Mesenteric fat pad (tissue), 1 donor: ENCODE data around the gene EIF4E2. TPM values are rescaled to one million over a fixed set of nuclear protein-coding genes. Genes with fewer than 3 reads are reported as not detected.
A peak's percentile ranks its signal among the peaks of the same experiment; 100 is the strongest.

Experiments used
- DNase-seq: peaks from one replicate; pipeline ENCODE4 v3.0.0-alpha.2; 2020; ENCODE audit warnings: low spot score
- total RNA-seq: library from RNA; stranded (reverse); fragmentation: NEBNext Ultra II Directional; extraction: Animal tissue kit (Norgen Biotek cat#: 25700); gene quantifications from one replicate; pipeline ENCODE4 v1.2.1, GENCODE V29; 2021
- donor health status: DM: yes; HTN: yes; CAD: no.

Gene EIF4E2
- total RNA-seq, 1 donor from 2014 or later: 46.9 TPM

DNA sequence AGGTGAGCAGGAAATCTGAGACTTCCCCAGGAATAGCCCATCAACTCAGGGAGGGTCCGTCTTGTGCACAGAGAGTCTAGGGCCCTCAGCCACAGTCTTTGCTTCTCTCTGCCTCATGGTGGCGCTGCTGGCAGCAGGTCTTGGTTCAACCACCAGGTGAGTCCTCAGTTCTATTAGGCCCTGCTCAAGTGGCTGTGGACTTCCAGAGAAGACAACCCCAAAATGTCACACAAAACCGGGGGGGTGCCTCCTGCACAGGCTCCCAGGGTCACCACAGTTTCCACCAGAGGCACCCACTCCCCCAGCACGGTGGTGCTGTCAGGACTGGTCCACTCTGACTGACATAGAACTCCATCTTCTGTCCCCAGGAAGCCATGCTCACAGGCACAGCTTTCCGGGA, 13.4 kb upstream of the EIF4E2 start:
- DNase-seq: peak; percentile 78

GRCh38 chr2:232537499-232537898, 13.0 kb upstream of the EIF4E2 start:
- peak; percentile 65 for DNase-seq

GRCh38 chr2:232538671-232539070, 11.8 kb upstream of the EIF4E2 start:
- peak; percentile 47 for DNase-seq

DNA sequence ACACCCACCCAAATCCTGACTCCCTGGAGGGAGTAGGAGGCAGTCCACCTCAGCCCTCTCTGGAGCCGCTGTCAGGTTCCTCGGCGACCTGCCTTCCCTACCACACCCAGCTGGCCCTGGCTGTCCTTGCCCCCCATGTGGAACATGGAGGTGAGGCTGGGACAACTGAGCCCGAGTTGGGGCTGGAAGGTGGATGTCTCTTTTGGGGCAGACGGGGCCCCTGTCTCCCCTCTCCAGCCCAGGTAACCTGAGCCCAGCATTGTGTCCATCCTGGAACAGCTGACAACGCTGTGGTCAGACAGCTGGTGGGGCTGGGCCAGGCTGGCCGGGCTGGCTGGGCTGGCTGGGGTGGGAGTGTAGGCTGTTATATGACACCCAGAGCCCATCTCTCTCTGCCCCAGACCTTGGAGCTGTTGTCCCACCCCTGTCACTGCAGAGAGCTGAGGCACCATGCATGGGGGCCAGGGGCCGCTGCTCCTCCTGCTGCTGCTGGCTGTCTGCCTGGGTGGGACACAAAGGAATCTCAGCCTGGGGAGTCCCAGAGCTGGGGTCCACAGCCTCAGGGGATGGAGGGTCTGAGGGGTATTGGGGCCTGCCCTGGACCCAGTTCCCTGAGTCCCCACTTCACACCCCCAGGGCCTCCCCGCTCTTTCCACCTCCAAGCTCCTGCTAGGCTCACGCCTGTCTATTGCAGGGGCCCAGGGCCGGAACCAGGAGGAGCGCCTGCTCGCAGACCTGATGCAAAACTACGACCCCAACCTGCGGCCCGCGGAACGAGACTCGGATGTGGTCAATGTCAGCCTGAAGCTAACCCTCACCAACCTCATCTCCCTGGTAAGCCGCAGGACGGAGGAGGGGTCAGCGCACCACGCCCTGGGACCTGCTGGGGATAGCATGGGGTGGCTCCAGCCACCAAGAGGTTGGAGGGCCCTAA, 10.9 kb upstream of the EIF4E2 start, which contains the start of gene CHRNG:
TSS of gene CHRNG (plus strand) at position 395 of the 934 bp plus-strand sequence. CDS start at position 451, 56 bp downstream.
- DNase-seq: peak; percentile 86

GRCh38 chr2:232540441-232541041, 9.9 kb upstream of the EIF4E2 start:
- peak; percentile 83 for DNase-seq

- peak; percentile 83 for DNase-seq
These were observed 9.1 kb upstream of the EIF4E2 start for GRCh38 chr2:232541195-232541960.

GRCh38 chr2:232541961-232542714, 8.4 kb upstream of the EIF4E2 start:
- DNase-seq: peak; percentile 83

DNA sequence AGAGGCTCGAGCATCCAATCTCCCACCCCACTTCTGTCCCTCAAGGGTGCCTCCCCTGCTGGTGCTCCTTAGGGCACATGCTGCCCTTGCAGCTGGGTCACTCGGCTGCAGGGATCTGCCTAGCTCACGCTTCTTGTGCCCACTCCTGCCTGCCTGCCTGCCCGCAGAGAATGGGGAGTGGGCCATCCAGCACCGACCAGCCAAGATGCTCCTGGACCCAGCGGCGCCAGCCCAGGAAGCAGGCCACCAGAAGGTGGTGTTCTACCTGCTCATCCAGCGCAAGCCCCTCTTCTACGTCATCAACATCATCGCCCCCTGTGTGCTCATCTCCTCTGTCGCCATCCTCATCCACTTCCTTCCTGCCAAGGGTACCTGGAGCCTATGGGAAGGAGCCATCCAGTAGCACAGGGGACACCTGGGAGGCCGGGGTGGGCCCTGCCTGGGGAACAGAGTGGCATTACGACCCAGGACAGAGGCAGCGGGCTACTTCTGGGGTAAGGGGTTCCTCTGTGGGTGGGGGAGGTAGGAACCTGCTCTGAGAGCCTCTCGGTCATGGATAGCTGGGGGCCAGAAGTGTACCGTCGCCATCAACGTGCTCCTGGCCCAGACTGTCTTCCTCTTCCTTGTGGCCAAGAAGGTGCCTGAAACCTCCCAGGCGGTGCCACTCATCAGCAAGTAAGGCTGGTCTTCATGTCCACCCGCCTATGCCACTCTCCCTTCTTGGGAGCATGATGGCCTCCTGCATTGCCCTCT, 7.6 kb upstream of the EIF4E2 start:
- DNase-seq: peak; percentile 72

- DNase-seq: no peak
These were observed 7.0 kb upstream of the EIF4E2 start for GRCh38 chr2:232543491-232543890.

GRCh38 chr2:232543928-232544631, 6.4 kb upstream of the EIF4E2 start:
- DNase-seq: peak; percentile 84

GRCh38 chr2:232544674-232545073, 5.8 kb upstream of the EIF4E2 start:
- no peak for DNase-seq

GRCh38 chr2:232545511-232546375, 4.7 kb upstream of the EIF4E2 start:
- DNase-seq: no peak

DNA sequence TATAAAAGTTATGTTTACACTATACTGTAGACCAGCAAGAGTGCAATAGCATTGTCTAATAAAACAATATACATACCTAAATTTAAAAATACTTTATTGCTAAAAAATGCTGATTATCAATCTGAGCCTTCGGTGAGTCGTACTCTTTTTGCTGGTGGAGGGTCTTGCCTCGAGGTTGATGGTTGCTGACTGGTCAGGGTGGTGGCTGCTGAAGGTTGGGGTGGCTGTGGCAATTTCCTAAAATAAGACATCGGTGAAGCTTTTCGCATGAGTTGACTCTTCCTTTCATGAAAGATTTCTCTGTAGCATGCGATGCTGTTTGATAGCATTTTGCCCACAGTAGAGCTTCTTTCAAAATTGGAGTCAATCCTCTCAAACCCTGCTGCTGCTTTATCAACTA, 2.5 kb upstream of the EIF4E2 start:
- no peak for DNase-seq

- peak; percentile 90 for DNase-seq
These were observed 685 bp upstream of the EIF4E2 start for GRCh38 chr2:232549655-232550353.

GRCh38 chr2:232551250-232551638, 755 bp downstream of the EIF4E2 start:
- no peak for DNase-seq

DNA sequence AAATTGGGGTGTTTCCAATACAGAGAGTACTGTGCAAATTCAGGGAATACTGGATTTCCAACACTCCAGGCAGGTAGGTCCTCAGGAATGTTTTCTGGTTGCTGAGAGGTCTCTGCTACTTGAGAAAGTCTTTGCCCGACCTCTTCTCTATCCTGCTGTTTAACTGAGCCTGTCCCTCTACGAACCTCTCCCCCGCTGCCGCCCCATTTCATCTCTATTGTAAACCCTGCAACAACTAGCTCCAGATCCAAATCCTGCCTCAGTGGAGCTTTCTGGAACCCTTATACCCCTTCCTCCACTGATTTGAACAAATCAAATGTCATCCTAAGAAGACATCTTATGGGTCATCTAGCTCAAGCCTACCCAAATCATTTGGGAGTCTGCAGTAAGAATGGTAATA, 1.3 kb downstream of the EIF4E2 start:
- no peak for DNase-seq

GRCh38 chr2:232556426-232556825, 5.9 kb downstream of the EIF4E2 start:
- no peak for DNase-seq
